ENCODE results near the gene DBX1.

DBX1 gene

GRCh38 chr11:20178976-20179375 is 18.7 kb upstream of the DBX1 start:
- DNase-seq (ENCODE audit: low read depth), result no peak

GRCh38 chr11:20177136-20177535 is 16.9 kb upstream of the DBX1 start:
- H3K4me3 ChIP-seq (ENCODE audit: low read depth, low read length), result no peak overlapping the region
- DNase-seq (ENCODE audit: low read depth), result no peak
- TF ChIP-seq CTCF (IDR thresholded peaks at IDR 0.05; ENCODE audit: control insufficient read depth, extremely low read depth, insufficient read depth), result no peak

More at GRCh38 chr11:20178976-20179375, 18.7 kb upstream of the DBX1 start:
- TF ChIP-seq CTCF (IDR thresholded peaks at IDR 0.05; ENCODE audit: control insufficient read depth, extremely low read depth, insufficient read depth), result no peak
- no peak overlapping the region for H3K4me3 ChIP-seq (ENCODE audit: low read depth, low read length)

DNA sequence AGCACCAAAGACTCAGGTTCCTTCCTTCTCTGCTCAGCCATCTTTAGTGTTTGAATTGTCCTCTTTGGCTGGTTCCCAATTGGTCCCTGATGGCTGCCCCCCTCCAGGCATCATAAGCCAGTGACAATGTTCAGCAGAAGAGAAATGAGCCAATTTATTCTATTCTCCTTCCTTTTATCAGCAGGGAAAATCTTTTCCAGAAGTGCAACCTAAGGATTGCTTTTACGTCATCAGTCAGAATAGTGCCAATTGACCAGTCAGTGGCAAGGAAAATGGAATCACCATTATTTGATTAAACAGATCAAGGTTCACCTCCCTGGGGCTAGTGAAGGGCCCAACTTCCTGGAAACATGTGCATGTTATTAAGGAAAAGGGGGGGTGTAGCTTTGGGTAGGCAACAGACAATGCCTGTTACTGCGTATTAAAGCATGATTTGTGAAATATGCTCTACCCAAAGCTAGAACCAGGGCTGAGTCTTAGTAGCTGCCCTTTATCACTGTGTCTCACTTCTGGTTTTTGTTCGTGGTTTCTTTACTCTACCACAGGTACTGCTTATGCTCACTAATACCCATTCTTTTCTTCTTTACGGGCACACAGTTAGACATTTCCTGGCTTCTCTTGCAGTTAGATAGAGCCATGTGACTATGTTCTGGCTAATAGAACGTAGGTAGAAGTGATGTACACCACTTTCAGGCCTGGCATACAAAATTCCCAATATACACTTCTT is 12.6 kb upstream of the DBX1 start:
- TF ChIP-seq CTCF (IDR thresholded peaks at IDR 0.05; ENCODE audit: control insufficient read depth, extremely low read depth, insufficient read depth), result no peak
- no peak for DNase-seq (ENCODE audit: low read depth)
- no peak overlapping the region for H3K4me3 ChIP-seq (ENCODE audit: low read depth, low read length)

DNA sequence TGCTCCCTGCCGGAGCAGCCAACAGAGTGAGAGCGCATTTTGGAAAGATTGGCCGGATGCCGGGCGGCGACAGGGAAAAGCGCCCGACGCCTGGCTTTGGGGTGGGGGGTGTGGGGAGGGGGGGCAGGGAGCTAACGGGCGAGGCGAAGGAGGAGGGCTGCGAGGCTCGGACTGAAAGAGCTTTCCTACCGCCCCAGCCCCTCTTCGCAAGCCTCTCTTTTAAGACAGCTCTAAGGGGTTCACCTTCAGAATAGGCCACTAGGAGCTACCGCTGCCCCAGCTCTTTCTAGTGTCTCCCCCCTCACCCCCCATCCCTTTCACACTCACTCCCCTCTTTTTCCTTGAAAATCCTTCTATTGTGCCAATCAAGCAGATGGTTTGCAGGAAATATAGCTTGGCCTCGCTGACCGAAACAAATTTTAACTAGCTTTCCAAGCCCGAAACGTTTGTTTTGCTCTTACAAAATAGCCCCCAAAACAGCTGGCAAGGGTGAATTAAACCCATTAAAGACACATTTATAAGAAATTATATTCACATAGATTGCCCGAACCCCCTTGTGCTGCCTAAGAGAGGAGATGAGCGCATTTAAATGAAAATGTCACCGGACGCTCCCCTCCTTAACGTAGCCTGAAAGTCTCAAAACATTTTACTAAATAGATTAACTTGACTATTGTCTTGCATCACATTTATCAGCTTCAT is 3.7 kb upstream of the DBX1 start:
- no peak for TF ChIP-seq CTCF (IDR thresholded peaks at IDR 0.05; ENCODE audit: control insufficient read depth, extremely low read depth, insufficient read depth)
- H3K4me3 ChIP-seq (ENCODE audit: low read depth, low read length), result no peak overlapping the region
- no peak for DNase-seq (ENCODE audit: low read depth)

- no peak for TF ChIP-seq CTCF (IDR thresholded peaks at IDR 0.05; ENCODE audit: control insufficient read depth, extremely low read depth, insufficient read depth)
- no peak for DNase-seq (ENCODE audit: low read depth)
- no peak overlapping the region for H3K4me3 ChIP-seq (ENCODE audit: low read depth, low read length)
These were observed 2.8 kb upstream of the DBX1 start for GRCh38 chr11:20162824-20163782.

DNA sequence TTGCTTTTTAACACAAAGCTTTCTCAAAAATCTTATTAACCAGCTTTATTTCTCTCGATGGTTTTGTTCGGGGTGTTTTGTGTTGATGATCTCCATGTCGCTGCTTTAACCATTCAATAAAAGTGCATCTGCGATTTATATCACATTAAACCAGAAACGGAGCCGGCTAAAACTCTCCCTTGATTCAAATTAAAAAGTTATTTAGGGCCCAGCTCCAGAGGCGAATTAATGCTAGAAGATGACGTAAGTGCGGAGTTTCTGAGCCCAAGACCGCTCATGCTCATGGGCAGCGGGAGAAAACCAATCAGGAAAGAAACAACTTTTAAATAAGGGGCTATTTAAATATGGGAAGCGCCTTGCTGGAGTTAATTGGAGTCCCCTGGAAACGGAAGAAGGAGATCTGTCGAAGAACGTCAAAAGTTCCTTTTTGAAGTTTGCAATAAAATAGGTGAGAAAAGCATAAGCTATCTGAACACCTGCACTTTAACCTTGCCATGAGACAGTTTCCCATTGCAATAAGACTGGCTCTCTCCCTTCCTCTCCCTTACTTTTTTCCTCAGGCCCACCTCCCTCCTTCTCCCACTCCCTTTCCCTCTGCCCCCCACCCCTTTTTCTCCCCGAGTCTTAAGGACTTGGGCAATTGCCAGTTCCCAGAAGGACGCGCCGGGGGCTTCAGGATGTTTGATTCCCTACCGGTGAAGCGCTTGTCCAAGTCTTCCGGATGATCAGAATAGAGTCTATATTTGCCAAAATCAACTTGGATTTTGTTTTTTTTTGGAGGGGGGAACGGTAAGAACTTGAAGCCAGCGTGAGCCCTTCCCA is 1.9 kb upstream of the DBX1 start:
- TF ChIP-seq CTCF (IDR thresholded peaks at IDR 0.05; ENCODE audit: control insufficient read depth, extremely low read depth, insufficient read depth), result no peak
- no peak for DNase-seq (ENCODE audit: low read depth)
- no peak overlapping the region for H3K4me3 ChIP-seq (ENCODE audit: low read depth, low read length)

Data from LNCaP clone FGC (cell line).